ENCODE data around the gene SOX2.
"Not testable (repeated sequence)": the region's sequence is repeated elsewhere in the genome, so short reads cannot be mapped to it uniquely, and the experiment has no call there.

The SOX2 gene

DNA sequence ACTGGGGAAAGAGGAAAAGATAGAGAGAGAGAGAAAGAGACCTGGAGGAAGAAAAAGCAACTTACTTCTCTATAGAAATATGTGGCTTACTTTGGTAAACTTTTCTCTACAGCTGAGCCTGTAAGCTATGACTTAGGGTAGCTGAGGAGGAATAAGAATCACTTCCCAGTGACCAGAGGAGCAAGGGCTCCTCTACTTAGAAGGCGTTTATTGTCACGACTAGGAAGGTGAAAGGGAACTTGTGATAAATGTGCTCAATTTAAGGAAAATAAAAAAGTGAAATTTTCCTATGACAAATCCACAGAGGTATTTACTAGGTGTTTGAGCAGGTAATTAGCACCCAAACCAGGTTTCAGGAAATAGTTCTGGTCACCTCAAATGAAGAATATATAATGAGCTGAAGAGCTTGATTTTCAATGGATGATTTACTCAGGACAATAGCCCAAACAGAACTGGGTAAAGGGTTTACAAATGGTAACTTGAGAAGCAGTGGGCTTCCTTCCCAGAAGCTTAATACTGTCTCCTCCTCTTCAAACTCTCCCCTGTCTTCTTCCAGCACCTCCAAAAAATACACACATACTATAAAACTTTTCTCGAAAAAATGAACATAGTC, 46.1 kb downstream of the SOX2 start:
- no peak for DNase-seq (ENCODE audit: low read depth, low spot score)

DNA sequence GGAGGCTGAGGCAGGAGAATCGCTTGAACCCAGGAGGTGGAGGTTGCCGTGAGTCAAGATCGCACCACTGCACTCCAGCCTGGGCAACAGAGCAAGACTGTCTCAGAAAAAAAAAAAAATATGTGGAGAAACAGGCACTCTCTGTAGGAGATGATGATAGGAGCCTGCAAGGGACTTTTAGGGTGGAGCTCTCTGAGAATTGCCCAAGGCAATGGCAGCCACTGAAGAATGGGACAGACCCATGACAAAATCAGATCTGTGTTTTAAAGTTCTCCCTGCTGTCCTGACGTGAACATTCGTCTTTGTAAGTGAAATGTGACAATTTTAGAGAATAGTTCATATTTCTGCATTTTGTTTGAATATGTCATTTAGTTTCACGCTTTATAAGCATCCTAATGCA, 50.2 kb downstream of the SOX2 start:
- no peak for DNase-seq (ENCODE audit: low read depth, low spot score)

DNA sequence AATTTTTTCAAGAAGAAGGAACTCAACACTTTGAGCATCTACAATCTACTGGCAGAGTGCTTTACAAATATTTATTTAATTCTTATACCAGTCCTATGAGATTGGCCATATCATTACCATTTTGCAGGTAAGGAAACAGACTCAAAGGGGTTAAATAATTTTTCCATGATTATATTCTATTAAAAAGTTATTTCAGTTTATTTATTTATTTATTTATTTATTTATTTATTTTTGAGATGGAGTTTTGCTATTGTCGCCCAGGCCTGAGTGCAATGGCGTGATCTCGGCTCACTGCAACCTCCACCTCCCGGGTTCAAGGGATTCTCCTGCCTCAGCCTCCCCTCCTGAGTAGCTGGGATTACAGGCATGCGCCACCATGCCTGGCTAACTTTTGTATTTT, 52.3 kb downstream of the SOX2 start:
- not testable (repeated sequence) for DNase-seq (ENCODE audit: low read depth, low spot score)
